Parathyroid adenoma (tissue), 2 donors: ENCODE data around the gene USP7.

Experiments
- H2AFZ ChIP-seq: fragments of 300-600 bp; sonication (generic); one replicate; pipeline ENCODE4 v1.7.0; 2017; ENCODE audit warnings: antibody characterized with exemption, mild to moderate bottlenecking
- H3K27ac ChIP-seq: fragments of 300-600 bp; sonication (generic); one replicate; pipeline ENCODE4 v1.7.0; 2017
- H3K27me3 ChIP-seq: fragments of 300-600 bp; sonication (generic); one replicate; pipeline ENCODE4 v1.7.0; 2017; ENCODE audit warnings: low read length; ENCODE audit not compliant: control insufficient read depth, insufficient read depth
- H3K36me3 ChIP-seq: fragments of 300-600 bp; sonication (generic); one replicate; pipeline ENCODE4 v1.7.0; 2017; ENCODE audit warnings: low read length; ENCODE audit not compliant: control insufficient read depth, insufficient read depth
- H3K4me1 ChIP-seq: fragments of 300-600 bp; sonication (generic); one replicate; pipeline ENCODE4 v1.7.0; 2017; ENCODE audit warnings: control low read depth
- H3K4me2 ChIP-seq: fragments of 300-600 bp; sonication (generic); one replicate; pipeline ENCODE4 v1.7.0; 2017; ENCODE audit warnings: low read length
- H3K4me3 ChIP-seq: fragments of 300-600 bp; sonication (generic); one replicate; pipeline ENCODE4 v1.7.0; 2017; ENCODE audit warnings: low read depth, low read length
- H3K79me2 ChIP-seq: fragments of 300-600 bp; sonication (generic); one replicate; pipeline ENCODE4 v1.7.0; 2017; ENCODE audit warnings: control low read depth
- H3K9ac ChIP-seq: fragments of 300-600 bp; sonication (generic); one replicate; pipeline ENCODE4 v1.7.0; 2017; ENCODE audit warnings: mild to moderate bottlenecking
- H3K9me3 ChIP-seq: fragments of 300-600 bp; sonication (generic); one replicate; pipeline ENCODE4 v1.7.0; 2017; ENCODE audit warnings: low read length; ENCODE audit not compliant: control insufficient read depth
- TF ChIP-seq, protein P1 (sequence below): fragments of 300-600 bp; sonication (generic); IDR thresholded peaks from one replicate; pipeline ENCODE4 v1.7.0; 2017; ENCODE audit warnings: antibody characterized with exemption, mild to moderate bottlenecking
- donor health status: primary hyperparathyroidism.

The USP7 gene

DNA sequence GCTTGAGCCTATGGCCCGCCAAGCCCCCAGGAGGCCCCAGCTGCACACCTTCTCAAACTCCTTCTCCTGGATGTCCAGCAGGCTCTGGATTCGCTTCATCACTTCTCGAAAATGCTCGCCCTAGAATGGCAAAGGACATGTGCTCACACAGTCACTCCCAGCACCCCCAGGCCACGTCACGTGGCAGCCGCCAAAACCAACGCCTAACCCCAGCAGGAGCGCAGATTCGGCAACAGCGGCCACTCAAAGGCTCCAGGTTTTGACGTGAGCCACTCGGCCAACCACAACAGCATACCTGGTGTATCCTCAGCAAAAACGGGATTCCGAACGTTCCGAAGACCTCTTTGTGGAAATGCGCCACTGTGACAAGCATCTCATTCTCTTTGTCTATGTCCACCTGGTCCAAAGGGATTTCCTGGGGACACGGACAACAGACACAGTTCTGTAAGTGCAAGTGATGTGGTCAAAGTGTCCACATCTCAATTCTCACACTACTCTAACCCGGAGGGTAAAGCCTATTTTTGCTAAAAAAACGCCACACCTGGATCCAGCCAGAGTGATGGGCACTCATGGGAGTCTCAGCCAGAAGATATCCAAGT, 68.9 kb downstream of the USP7 start:
- no peak overlapping the region for H3K27ac ChIP-seq
- no peak overlapping the region for H3K4me3 ChIP-seq
- H3K36me3 ChIP-seq, result no peaks in the 10 kb centered on the region
- no peaks in the 10 kb centered on the region for H3K4me1 ChIP-seq
- H3K79me2 ChIP-seq, result peaks cover 5% of the 10 kb centered on the region
- no peaks in the 10 kb centered on the region for H3K9me3 ChIP-seq
- H3K9ac ChIP-seq, result no peak overlapping the region
- H3K27me3 ChIP-seq, result no peaks in the 10 kb centered on the region
- TF ChIP-seq, protein P1, sequence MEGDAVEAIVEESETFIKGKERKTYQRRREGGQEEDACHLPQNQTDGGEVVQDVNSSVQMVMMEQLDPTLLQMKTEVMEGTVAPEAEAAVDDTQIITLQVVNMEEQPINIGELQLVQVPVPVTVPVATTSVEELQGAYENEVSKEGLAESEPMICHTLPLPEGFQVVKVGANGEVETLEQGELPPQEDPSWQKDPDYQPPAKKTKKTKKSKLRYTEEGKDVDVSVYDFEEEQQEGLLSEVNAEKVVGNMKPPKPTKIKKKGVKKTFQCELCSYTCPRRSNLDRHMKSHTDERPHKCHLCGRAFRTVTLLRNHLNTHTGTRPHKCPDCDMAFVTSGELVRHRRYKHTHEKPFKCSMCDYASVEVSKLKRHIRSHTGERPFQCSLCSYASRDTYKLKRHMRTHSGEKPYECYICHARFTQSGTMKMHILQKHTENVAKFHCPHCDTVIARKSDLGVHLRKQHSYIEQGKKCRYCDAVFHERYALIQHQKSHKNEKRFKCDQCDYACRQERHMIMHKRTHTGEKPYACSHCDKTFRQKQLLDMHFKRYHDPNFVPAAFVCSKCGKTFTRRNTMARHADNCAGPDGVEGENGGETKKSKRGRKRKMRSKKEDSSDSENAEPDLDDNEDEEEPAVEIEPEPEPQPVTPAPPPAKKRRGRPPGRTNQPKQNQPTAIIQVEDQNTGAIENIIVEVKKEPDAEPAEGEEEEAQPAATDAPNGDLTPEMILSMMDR, result no peak
- no peak overlapping the region for H2AFZ ChIP-seq
- no peak overlapping the region for H3K4me2 ChIP-seq

DNA sequence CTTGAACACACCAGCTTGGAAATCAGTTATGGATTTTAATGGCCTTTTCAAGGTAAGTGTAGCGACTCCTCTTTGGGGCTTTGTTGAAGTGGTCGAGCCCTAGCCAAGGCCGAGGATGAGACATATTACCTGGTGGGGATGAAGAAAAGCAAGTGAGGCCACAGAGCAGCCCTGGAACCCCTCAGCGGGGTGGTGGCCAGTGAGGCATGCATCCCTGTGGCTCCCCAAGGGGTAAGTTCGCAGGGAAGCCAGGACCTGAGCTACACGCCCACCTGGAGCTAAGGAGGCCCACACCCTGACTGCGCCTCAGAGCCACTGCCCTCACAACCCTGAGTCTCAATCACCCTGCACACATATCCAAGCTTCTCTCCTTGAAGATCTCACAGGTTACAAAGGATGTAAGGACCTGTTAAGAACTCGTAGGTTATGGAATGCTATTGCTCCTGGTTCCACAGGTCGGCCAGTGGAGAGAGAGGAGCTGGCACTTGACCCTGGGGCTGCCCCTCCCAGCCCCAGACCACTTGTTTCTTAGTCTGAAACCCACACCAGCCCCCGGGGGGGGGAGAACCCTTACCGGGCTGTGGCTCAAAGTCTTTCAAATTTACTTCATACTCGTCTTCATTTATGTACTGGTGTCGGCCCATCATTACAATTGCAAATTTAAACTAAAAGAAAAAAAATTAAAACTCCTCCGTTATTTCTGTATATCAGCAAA, 69.6 kb downstream of the USP7 start:
- Histone ChIP-seq H3K4me1 (no peaks in the 10 kb centered on the region), H3K9ac (no peak overlapping the region), H3K4me2 (no peak overlapping the region), H3K4me3 (no peak overlapping the region), H3K27me3 (no peaks in the 10 kb centered on the region), H2AFZ (no peak overlapping the region), H3K9me3 (no peaks in the 10 kb centered on the region), H3K79me2 (peaks cover 5% of the 10 kb centered on the region), H3K36me3 (no peaks in the 10 kb centered on the region), H3K27ac (no peak overlapping the region)
- TF ChIP-seq, protein P1, result no peak

DNA sequence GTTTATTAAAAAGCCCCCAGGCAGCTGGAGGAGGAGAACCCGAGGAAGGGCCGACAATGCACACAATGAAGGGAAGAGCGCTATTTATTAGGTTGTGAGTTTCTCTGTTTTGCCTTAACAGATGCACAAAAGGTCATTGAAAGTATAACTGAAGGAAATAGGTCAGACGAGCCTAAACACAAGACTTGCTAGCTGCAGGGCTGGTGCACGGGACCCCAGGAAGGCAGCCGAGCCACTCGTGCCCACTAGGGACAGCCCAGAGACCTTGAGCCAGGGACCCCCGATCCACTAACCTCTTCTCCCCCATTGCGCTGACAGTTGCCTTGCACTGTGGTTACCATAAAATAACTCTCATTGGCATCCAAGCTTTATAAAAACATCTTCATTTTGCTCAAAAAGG, 70.3 kb downstream of the USP7 start:
- no peak overlapping the region for H3K27ac ChIP-seq
- H3K9me3 ChIP-seq, result no peaks in the 10 kb centered on the region
- H3K27me3 ChIP-seq, result no peaks in the 10 kb centered on the region
- H3K4me2 ChIP-seq, result no peak overlapping the region
- no peak overlapping the region for H3K4me3 ChIP-seq
- TF ChIP-seq, protein P1, result no peak
- H2AFZ ChIP-seq, result no peak overlapping the region
- no peaks in the 10 kb centered on the region for H3K36me3 ChIP-seq
- no peak overlapping the region for H3K9ac ChIP-seq
- peaks cover 5% of the 10 kb centered on the region for H3K79me2 ChIP-seq
- no peaks in the 10 kb centered on the region for H3K4me1 ChIP-seq

DNA sequence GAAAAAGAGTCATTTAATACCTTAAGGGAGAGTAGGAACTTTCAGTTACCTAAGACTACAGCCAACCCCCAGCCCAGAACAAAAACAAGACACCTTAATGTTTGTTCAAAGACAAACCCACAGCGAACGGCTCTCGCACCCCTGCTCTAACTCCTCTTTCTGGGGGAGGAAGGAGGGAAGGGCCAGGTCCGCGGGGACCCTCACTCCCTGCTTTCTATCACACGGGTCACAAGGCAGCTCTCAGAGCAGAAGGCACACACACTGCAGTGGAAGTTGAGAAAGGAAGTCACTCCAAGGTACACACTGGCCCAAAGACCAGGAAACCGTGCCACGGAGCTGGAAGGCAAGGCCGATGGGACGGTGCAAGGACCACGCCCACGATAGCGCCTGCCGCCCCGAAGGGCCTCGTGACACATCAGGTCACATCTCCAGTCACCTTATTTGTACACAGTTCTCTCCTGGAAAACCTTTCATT, 71.6 kb downstream of the USP7 start:
- Histone ChIP-seq H3K9ac (no peak overlapping the region), H3K27me3 (no peaks in the 10 kb centered on the region), H3K79me2 (peaks cover 4% of the 10 kb centered on the region), H3K9me3 (no peaks in the 10 kb centered on the region), H3K4me1 (no peaks in the 10 kb centered on the region), H2AFZ (no peak overlapping the region), H3K36me3 (no peaks in the 10 kb centered on the region), H3K4me2 (no peak overlapping the region), H3K4me3 (no peak overlapping the region), H3K27ac (no peak overlapping the region)
- TF ChIP-seq, protein P1, result no peak

DNA sequence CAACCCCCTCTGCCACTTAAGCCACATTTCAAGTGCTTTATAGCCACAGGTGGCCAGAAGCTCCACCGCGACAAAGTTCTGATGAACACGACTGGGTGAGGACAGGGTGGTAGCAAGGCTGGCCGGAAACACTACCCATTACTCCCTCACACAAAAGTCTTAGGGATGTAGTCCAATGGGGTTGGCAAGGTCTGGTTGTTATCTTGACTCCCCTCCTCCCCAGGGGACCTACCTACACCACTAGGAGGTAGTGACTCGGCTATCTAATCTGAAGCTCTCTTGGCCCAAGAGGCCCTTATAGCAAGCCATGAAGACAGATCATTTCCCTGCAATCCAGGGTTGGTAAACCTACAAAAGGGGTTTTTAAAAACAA, 73.2 kb downstream of the USP7 start:
- Histone ChIP-seq H3K4me3 (no peak overlapping the region), H3K27ac (no peak overlapping the region), H3K9ac (no peak overlapping the region), H3K4me2 (no peak overlapping the region), H3K36me3 (no peaks in the 10 kb centered on the region), H2AFZ (no peak overlapping the region), H3K9me3 (no peaks in the 10 kb centered on the region), H3K79me2 (peaks cover 2% of the 10 kb centered on the region), H3K27me3 (no peaks in the 10 kb centered on the region), H3K4me1 (no peaks in the 10 kb centered on the region)
- TF ChIP-seq, protein P1, result no peak
